ENCODE measurements around the gene MAML1. TPM values are rescaled to one million over a fixed set of nuclear protein-coding genes. Genes with fewer than 3 reads are reported as not detected.
"Not testable (repeated sequence)": the region's sequence is repeated elsewhere in the genome, so short reads cannot be mapped to it uniquely, and the experiment has no call there.

MAML1 gene, protein sequence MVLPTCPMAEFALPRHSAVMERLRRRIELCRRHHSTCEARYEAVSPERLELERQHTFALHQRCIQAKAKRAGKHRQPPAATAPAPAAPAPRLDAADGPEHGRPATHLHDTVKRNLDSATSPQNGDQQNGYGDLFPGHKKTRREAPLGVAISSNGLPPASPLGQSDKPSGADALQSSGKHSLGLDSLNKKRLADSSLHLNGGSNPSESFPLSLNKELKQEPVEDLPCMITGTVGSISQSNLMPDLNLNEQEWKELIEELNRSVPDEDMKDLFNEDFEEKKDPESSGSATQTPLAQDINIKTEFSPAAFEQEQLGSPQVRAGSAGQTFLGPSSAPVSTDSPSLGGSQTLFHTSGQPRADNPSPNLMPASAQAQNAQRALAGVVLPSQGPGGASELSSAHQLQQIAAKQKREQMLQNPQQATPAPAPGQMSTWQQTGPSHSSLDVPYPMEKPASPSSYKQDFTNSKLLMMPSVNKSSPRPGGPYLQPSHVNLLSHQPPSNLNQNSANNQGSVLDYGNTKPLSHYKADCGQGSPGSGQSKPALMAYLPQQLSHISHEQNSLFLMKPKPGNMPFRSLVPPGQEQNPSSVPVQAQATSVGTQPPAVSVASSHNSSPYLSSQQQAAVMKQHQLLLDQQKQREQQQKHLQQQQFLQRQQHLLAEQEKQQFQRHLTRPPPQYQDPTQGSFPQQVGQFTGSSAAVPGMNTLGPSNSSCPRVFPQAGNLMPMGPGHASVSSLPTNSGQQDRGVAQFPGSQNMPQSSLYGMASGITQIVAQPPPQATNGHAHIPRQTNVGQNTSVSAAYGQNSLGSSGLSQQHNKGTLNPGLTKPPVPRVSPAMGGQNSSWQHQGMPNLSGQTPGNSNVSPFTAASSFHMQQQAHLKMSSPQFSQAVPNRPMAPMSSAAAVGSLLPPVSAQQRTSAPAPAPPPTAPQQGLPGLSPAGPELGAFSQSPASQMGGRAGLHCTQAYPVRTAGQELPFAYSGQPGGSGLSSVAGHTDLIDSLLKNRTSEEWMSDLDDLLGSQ
- total RNA-seq: 33.3 and 36.2 TPM in 2 replicates

DNA sequence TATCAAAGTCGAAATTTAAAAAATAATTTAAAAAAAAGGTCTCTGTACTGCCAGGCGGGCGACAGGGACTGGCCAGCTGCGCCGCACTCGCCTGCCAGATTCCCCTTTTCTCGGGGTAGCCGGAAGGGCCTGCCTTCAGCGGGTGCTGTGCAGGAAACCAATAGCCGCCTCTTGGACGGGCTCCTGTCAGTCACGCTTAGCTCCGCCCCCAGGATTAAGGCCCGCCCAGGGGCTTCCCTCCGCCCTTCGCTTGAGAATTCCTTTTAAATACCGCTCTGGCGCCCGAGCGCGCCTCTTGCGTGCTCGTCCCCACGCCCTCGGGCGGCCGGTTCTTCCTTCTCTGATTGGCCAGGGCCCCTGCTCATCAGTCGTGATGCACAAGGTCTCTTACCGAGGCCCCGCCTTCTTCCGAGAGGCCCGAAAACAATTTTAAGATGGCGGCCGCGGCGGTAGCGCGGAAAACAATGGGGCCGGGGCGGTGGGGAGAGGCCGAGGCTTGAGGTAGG, at the start of gene MAML1:
MAML1 (plus strand) TSS at position 411 of the 506 bp plus-strand sequence. CDS start 291 bp downstream, outside the sequence.
- intact Hi-C loops (cut with micrococcal nuclease): loop anchor here (1.0 to 10.0 kb wide), 9 partner anchors 30 to 1072 kb away; partner anchors contain the start of genes CANX, HNRNPH1, MGAT1 and MGAT4B

DNA sequence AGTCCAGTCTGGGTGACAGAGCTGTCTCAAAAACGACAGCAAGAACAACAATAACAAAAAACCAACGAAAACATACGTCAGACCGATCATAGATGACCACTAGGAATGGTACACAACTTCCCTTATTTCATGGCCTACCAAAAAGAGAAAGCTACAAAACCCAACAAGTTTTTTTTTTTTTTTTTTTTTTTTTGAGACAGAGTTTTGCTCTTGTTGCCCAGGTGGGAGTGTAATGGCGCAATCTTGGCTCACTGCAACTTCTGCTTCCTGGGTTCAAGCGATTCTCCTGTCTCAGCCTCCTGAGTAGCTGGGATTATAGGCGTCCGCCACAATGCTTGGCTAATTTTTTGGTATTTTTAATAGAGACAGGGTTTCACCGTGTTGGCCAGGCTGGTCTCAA, 43.4 kb upstream of the MAML1 start:
- intact Hi-C loops (cut with micrococcal nuclease): not testable (repeated sequence)

DNA sequence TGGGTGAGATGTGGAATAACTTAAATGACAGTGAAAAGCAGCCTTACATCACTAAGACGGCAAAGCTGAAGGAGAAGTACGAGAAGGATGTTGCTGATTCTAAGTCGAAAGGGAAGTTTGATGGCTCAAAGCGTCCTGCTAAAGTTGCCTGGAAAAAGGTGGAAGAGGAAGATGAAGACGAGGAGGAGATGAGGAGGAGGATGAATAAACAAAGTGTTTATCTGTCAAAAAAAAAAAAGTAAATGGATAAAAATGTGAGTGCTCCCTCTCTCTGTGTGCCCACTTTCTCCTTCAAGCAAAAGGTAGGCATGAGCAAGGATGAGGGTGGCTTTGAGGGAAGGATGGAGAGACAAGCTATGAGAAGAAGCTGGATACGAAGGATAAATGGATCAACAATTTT, 38.1 kb upstream of the MAML1 start:
- intact Hi-C loops (cut with micrococcal nuclease): loop anchor here (10.0 kb wide), 1 partner anchor 1070 kb away; the partner anchor contains the start of gene CLK4

DNA sequence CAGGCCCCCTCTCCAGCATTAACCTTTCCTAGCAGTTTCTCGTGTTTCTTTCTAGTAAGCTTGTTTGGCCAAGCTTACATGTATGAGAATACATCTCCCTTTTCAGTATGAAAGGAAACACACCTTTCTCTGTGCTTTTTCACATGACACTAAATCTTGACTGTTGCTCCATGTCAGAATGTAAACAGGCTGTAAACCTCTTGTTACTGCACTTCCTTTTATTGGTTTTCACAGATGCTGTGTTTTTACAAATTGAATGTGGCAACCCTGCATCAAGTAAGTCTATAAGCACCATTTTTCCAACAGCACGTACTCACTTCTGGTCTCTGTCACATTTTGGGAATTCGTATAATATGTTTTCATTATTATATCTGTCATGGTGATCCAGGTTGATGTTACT, 36.0 kb upstream of the MAML1 start:
- intact Hi-C loops (cut with micrococcal nuclease): loop anchor here (5.0 to 10.0 kb wide), 2 partner anchors 126 to 1072 kb away; partner anchors contain the start of genes CLK4 and SQSTM1

DNA sequence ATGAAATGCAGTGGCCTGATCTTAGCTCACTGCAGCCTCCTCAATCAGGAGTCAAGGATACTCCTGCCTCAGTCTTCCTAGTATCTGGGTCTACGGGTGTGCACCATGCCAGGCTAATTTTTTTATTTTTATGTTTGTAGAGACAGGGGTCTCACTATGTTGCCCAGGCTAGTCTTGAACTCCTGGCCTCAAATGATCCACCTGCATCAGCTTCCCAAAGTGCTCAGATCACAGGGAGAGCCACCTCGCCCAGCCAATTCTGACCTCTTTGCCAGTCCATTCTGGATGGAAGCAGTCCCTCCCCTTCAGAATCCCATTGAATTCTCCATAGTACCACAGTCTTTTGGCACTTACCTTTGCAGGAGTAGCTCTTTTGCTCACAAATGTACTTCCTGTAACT, 35.5 kb upstream of the MAML1 start:
- intact Hi-C loops (cut with micrococcal nuclease): loop anchor here (5.0 to 10.0 kb wide), 2 partner anchors 125 to 1072 kb away; partner anchors contain the start of genes CLK4 and SQSTM1

DNA sequence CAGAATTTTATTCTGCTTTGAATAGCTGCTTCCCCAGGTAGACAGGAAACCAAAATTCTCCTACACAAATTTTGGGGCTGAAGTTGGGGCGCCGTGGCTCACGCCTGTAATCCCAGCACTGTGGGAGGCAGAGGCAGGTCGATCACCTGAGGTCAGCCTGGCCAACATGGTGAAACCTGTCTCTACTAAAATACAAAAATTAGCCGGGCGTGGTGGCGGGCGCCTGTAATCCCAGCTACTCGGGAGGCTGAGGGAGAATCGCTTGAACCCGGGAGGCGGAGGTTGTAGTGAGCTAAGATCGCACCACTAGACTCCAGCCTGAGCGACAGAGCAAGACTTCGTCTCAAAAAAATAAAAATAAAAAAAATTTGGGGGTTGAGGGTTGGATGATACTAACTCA, 35.1 kb upstream of the MAML1 start:
- intact Hi-C loops (cut with micrococcal nuclease): loop anchor here (5.0 to 10.0 kb wide), 2 partner anchors 125 to 1073 kb away; partner anchors contain the start of genes CLK4 and SQSTM1

DNA sequence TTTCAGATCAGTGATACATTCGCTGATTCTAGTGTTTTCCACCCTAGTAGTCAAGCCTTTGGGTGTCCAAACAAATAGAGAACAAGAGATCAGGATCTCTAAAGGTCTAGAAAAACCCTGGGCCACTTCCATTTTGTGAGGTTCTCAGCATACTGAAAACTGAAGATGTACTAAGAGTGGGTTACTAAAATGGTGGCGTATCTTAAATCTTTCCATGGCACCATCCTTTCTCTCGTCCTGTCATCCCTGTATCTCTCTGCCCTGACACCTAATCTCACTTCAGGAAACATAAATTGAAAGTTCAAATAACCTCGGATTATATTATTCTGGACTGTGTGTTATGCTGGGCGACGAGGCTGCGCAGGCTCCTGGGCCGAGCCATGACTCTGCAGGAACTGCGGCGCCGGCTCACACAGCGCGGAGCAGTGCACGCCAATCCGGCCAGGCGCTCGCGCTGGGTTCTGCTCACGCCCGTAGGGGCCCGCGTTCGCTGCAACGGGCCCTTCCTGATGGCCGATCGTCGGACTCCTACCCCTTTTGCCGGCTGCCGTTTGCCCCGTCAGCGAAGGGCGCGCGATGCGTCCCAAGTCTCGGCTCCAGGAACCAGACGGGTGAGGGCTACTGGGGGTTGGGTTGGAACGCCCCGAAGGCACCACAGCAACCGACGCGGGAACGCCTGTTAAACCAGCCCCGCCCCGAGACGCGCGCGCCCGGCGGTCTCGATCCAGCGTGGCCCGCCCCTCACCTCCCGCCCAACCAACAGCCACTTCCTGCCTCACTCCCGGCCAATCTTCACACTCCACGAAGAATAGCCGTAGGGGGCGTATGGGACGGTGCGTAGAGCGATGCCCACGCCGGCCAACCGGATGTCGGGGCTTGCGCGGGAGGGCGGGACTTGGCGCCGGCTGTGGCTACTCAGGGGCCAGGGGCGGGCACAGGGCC, 34.4 kb upstream of the MAML1 start:
- intact Hi-C loops (cut with micrococcal nuclease): loop anchor here (1.0 to 10.0 kb wide), 8 partner anchors 20 to 1073 kb away; partner anchors contain the start of genes CLK4, HNRNPH1, MAML1 and MGAT4B

DNA sequence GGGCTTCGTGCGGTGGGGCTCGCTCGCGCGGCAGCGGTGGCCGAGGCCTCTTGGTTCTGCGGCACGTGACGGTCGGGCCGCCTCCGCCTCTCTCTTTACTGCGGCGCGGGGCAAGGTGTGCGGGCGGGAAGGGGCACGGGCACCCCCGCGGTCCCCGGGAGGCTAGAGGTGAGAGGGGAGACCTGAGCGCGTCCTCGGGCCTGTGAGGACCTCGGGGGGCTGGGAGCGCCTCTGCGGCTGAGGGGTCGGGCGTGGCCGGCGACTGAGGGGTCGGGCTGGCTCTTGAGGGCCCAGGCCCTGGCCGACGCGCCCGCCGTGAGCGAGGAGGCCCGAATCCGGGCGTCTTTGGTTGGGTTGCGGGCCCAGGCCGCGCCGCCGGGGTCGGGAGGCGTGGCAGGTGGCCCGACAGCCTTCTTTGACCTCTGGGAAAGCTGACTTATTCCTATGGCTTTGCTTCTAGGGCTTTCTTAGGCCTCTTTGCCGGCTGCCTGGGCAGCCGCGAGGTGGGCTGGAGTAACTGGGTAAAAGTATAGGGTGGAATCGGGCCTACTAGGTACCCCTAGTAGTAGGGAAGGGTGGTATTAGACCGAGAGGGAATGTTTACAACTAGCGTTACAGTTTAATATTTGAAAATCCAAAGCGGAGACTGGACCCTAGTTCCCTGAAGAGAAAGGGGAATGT, 33.5 kb upstream of the MAML1 start, which contains the start of gene CANX:
CANX (plus strand) TSS at position 33 of the 681 bp plus-strand sequence. CDS start 6,715 bp downstream, outside the sequence.
- intact Hi-C loops (cut with micrococcal nuclease): loop anchor here (1.0 to 10.0 kb wide), 8 partner anchors 21 to 1074 kb away; partner anchors contain the start of genes CLK4, HNRNPH1, MAML1 and MGAT4B

DNA sequence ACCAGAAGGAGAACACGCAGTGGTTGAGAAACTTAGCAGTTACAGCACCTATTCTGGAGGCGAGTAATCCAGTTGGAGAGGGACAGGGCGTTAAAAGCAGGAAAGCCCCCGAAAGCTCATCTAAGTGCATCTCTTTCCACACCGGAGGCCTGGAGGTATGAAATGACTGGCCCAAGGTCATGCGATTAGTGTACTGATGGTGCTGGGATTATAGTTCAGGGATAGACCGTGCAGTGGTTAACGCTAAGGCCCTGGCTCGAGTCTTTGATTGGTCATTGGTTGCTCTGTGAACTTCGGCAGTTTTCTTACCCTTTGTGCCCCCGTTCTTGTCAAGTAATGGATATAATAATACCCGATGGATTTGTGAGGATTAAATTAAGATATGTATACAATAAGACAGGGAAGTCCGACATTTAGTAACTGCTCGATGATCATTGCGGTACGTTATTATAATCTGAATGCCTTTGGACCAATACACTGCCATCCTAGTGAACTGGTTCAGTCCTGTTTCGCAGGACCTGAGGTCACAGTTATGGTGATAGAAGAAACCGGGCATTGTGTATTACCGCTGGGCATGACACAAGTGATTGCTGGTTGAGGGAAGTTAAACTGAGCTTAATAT, 32.9 kb upstream of the MAML1 start:
- intact Hi-C loops (cut with micrococcal nuclease): loop anchor here (2.0 to 10.0 kb wide), 3 partner anchors 123 to 1075 kb away; partner anchors contain the start of genes CLK4 and SQSTM1

DNA sequence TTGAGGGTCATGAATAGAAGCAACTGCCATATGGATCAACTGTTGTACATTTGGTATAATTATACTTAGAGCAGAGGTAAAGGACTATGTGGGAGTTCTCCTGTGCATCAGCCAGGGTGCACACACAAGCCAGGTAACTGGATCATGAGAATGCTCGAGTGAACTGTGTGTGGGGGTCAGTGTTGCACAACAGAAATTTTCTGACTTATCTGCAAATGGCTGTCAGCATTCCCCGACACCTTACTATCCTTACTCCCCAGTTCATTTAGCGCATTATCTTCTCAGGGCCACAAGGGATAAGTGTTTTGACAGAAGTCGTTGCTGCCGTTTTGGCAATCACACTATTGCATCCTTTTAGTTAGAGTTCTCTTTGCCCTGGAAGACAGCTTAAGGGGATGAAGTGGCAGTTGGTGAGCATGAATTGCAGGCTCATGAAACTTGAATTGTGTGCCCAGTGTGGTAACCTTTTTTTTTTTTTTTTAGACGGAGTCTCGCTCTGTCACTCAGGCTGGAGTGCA, 32.2 kb upstream of the MAML1 start:
- intact Hi-C loops (cut with micrococcal nuclease): no loop called here

DNA sequence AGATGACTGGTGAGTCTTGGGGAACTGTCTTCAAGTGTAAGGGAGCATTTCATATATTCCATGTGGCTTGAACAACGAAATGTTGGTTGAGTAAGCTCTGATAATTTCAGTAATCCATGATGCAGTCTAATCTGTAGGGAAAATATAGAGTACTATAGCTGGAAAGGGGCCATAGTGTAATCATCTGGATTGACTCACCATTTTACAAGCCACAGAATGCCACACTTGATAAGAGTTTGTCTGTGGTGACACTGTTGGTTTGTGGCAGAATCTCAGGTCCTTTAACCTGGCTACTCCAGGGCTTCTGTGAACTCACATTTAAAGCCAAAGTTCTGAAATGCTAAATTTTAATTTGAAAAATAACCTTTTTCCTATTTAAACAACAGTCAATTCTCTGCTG, 16.3 kb upstream of the MAML1 start:
- intact Hi-C loops (cut with micrococcal nuclease): no loop called here

DNA sequence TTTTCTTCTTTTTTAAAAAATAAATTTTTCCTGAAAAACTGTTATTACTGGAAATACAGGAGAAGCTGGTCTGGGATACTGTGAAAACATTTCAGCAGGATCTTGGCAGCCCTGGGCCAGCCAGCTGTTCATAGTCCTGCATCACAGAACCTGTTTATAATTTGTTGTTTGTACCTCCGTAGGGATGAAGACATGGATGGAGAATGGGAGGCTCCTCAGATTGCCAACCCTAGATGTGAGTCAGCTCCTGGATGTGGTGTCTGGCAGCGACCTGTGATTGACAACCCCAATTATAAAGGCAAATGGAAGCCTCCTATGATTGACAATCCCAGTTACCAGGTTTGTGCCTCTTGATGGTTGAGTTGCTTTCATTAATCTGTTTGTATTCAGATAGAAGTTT, 12.4 kb upstream of the MAML1 start:
- intact Hi-C loops (cut with micrococcal nuclease): no loop called here

DNA sequence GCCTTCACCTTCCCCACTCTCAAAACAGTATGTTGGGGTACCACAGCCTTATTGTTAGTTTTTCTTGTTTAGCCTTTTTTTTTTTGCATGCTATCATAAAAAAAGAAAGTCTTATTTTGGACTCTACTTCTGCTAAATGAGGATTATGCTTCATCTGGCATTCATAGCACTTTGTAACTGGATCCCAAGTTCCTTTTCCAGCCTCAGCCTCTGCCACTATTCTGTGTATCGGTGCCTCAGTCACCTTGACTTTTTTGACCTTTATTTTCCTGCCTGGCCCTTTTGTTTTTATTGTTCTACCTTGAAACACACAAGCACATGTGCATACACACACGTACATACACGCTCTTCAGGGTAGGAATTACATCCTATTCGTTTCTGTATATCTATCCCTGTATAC, 8.5 kb upstream of the MAML1 start:
- intact Hi-C loops (cut with micrococcal nuclease): no loop called here

DNA sequence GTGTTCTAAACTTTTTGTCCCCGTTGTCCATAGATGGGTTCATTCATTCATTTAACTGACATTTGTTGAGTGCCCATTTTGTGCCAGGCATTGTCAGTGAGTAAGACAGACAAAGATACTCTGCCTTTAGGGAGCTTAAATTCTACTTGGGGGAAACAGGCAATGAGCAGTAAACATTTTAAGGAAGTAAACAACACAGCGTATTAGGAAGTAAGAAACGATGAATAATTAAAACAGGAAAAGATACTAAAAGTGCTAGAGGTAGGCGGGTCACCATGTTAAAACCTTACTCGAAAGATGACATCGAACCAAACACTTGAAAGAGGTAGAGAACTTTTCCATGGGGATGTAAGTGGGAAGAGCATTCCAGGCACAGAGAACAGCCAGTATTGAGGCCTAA, 5.5 kb upstream of the MAML1 start:
- intact Hi-C loops (cut with micrococcal nuclease): no loop called here

DNA sequence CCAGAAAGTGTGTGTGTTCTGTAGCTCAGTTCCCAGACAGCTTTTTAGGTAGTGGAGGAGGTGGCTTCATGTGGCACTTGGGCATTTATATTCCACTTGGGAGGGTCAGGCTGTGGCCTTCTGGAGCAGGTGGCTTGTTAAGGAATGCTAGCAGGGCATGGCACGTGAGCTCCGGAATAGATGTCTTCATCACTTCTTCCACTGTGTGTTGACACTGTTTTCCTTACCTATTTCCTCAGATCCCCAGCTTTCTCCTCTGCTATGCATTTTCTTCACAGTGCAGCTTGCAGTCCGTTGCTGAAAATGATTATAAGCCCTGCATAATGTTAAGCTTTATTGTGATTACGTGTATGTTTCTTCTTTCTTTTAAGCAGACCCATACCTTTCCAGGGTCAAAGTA, 3.3 kb upstream of the MAML1 start:
- intact Hi-C loops (cut with micrococcal nuclease): no loop called here

DNA sequence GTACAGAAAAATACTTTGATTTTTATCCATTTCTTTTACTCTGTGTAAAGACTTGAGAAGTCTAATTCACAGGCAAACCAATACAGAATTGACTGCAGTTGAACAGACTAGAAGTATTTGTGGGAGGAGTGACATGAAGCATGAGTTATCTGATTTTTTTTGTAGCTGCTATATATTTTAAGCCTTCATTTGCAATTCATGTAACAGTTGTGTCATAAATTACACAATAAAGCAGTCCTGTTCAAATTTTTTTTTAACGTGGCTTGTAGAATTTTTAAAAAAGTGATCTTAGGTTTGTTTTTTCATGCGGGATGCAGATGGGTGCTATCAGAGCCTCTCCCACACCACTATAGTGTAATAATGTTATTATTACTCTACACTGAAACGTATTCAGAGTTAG, 2.9 kb upstream of the MAML1 start:
- intact Hi-C loops (cut with micrococcal nuclease): loop anchor here (5.0 to 10.0 kb wide), 2 partner anchors 68 to 1075 kb away; partner anchors contain the start of gene MGAT1

DNA sequence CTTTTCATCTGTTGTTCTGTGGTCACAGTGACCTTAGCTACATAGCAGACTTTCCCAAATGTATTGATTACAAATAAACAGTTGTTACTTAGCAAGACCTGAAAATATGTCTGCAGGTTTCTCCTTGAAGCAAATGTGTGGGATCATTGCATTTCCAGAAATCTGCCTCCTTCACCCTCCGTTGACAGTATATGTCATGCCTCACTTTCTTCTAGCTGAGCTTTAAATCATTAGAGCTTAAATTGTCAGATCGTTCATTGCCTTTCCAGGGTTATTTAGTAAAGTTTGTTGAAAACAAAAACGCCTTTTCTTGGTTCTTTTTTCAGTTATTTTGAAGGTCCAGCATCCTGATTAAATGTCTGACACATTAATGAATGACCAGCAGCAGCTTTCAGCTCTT, 2.3 kb upstream of the MAML1 start:
- intact Hi-C loops (cut with micrococcal nuclease): loop anchor here (5.0 to 10.0 kb wide), 2 partner anchors 67 to 1074 kb away; partner anchors contain the start of gene MGAT1

DNA sequence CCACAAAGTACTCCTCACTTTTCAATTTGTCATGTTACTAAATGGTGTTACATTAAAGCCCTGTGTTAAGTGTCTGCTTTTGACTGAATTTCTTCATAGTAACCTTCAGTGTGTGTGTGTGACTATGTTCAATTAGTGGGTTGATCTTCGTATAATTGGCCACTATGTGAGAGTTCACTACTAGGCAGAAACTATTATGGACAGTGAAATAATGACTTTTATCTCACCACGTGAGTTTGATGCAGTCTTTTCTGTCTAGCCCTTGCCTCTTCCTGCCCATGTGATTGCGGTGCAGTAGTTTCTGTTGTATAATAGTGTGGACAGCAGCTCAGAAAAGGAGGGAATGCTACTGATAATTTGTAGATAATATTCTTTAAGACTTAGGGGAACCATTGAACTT, 1.8 kb upstream of the MAML1 start:
- intact Hi-C loops (cut with micrococcal nuclease): loop anchor here (5.0 to 10.0 kb wide), 2 partner anchors 66 to 1074 kb away; partner anchors contain the start of gene MGAT1
